H1 (cell line): ENCODE results near the gene RGS5. TPM values are rescaled to one million over a fixed set of nuclear protein-coding genes. Genes with fewer than 3 reads are reported as not detected.

Source experiments
- CTCF ChIA-PET: fragments of 300-600 bp; sonication (Branson Sonifier 250); formaldehyde crosslinking; loops from one replicate; lab custom pipeline; 2021; ENCODE audit not compliant: partially characterized antibody; lab: Charles Lee
- POLR2A ChIA-PET: fragments of 300-600 bp; sonication (Branson Sonifier 250); formaldehyde crosslinking; loops from one replicate; lab custom pipeline; 2021; ENCODE audit warnings: inconsistent platforms; ENCODE audit not compliant: partially characterized antibody; lab: Charles Lee
- DNase-seq, 2 experiments: peaks; one replicate each; pipeline versions ENCODE4 v3.0.0 to v3.0.0-alpha.2; 2010 to 2022; ENCODE audit warnings: low spot score in 2 of 2, low read depth in 1 of 2, mixed read lengths in 1 of 2
- FAIRE-seq: peaks from 2 replicates; lab custom pipeline; 2011; peaks lifted over from hg19 to GRCh38; lab: Jason Lieb, UNC
- H2AFZ ChIP-seq: 2 replicates; pipeline ENCODE4 v1.8.1; 2012; ENCODE audit warnings: low read length, inconsistent platforms
- H2AK5ac ChIP-seq: 2 replicates; pipeline ENCODE4 v1.6.1; 2013; ENCODE audit warnings: low read depth, low read length
- H2BK120ac ChIP-seq: replicated peaks from 2 replicates; pipeline ENCODE3; 2013; ENCODE audit warnings: low read depth, low read length, inconsistent platforms
- H2BK12ac ChIP-seq: 2 replicates; pipeline ENCODE4 v1.6.1; 2013; ENCODE audit warnings: low read depth, low read length
- H2BK15ac ChIP-seq: 2 replicates; pipeline ENCODE4 v1.6.1; 2013; ENCODE audit warnings: low read length
- H2BK20ac ChIP-seq: 2 replicates; pipeline ENCODE4 v1.6.1; 2013; ENCODE audit warnings: low read length
- H2BK5ac ChIP-seq: 2 replicates; pipeline ENCODE4 v1.6.1; 2013; ENCODE audit warnings: low read depth, low read length
- H3K14ac ChIP-seq: 2 replicates; pipeline ENCODE4 v1.6.1; 2013; ENCODE audit warnings: inconsistent platforms; ENCODE audit not compliant: insufficient read length
- H3K18ac ChIP-seq: 2 replicates; pipeline ENCODE4 v1.6.1; 2013; ENCODE audit warnings: low read length; ENCODE audit errors: extremely low read depth
- H3K23ac ChIP-seq: 2 replicates; pipeline ENCODE4 v1.6.1; 2013; ENCODE audit warnings: inconsistent platforms; ENCODE audit not compliant: insufficient read length
- H3K23me2 ChIP-seq: 2 replicates; pipeline ENCODE4 v1.6.1; 2013; ENCODE audit warnings: low read depth, low read length
- H3K27ac ChIP-seq: 2 replicates; pipeline ENCODE4 v1.6.1; 2011; ENCODE audit warnings: low read depth, low read length, inconsistent platforms
- H3K27me3 ChIP-seq, 4 experiments: replicated peaks in 1 of 4; 1 replicate in 1 of 4; 2 replicates in 3 of 4; pipeline versions ENCODE4 v1.6.1 to v1.8.1; 2011 to 2013; ENCODE audit warnings: low read length in 3 of 4, mild to moderate bottlenecking in 3 of 4, inconsistent platforms in 2 of 4, mixed read lengths in 2 of 4, moderate library complexity in 1 of 4; ENCODE audit not compliant: control insufficient read depth in 3 of 4, insufficient read depth in 3 of 4; ENCODE audit errors: extremely low read depth in 1 of 4
- H3K36me3 ChIP-seq, 4 experiments: 2 replicates each; pipeline versions ENCODE4 v1.6.1 to v1.8.1; 2011 to 2013; ENCODE audit warnings: mild to moderate bottlenecking in 4 of 4, low read length in 3 of 4, moderate library complexity in 2 of 4, control low read depth in 1 of 4, inconsistent platforms in 1 of 4; ENCODE audit not compliant: insufficient read depth in 4 of 4, control insufficient read depth in 2 of 4
- H3K4ac ChIP-seq: replicated peaks from 2 replicates; pipeline ENCODE3; 2013; ENCODE audit warnings: low read length, low read depth, mixed read lengths, inconsistent platforms; ENCODE audit not compliant: insufficient read length
- H3K4me1 ChIP-seq, 4 experiments: replicated peaks in 1 of 4; 1 replicate in 1 of 4; 2 replicates in 3 of 4; pipeline versions ENCODE4 v1.6.1 to v1.8.1; 2011 to 2013; ENCODE audit warnings: low read length in 3 of 4, inconsistent platforms in 2 of 4, mixed read lengths in 1 of 4; ENCODE audit not compliant: insufficient read depth in 4 of 4, control insufficient read depth in 3 of 4
- H3K4me2 ChIP-seq, 2 experiments: 2 replicates each; pipeline versions ENCODE4 v1.6.1 to v1.8.1; 2011 to 2013; ENCODE audit warnings: low read depth in 2 of 2, low read length in 2 of 2, control low read depth in 1 of 2, inconsistent platforms in 1 of 2, mild to moderate bottlenecking in 1 of 2; ENCODE audit not compliant: insufficient read depth in 1 of 2
- H3K4me3 ChIP-seq, 4 experiments: fragments of 200-600, 300-600 bp in 1 of 4; sonication (generic), shearing (Covaris generic), sonication (Bioruptor Twin) in 1 of 4; 2 replicates each; pipeline versions ENCODE4 v1.5.1 to v1.8.1; 2011 to 2016; ENCODE audit warnings: low read length in 4 of 4, low read depth in 3 of 4, control low read depth in 2 of 4, inconsistent platforms in 2 of 4, mild to moderate bottlenecking in 2 of 4, mixed read lengths in 1 of 4, moderate library complexity in 1 of 4; ENCODE audit not compliant: insufficient read depth in 2 of 4; ENCODE audit errors: extremely low read depth in 1 of 4
- H3K56ac ChIP-seq: replicated peaks from 2 replicates; pipeline ENCODE3; 2013; ENCODE audit warnings: low read depth, mild to moderate bottlenecking, mixed read lengths, low read length, inconsistent platforms; ENCODE audit not compliant: insufficient read length
- H3K79me1 ChIP-seq: 2 replicates; pipeline ENCODE4 v1.6.1; 2013; ENCODE audit warnings: low read depth, low read length, control low read depth
- H3K79me2 ChIP-seq, 2 experiments: 2 replicates each; pipeline versions ENCODE4 v1.6.1 to v1.8.1; 2012 to 2013; ENCODE audit warnings: low read length in 2 of 2, mild to moderate bottlenecking in 2 of 2, inconsistent platforms in 1 of 2; ENCODE audit not compliant: insufficient read depth in 2 of 2, control insufficient read depth in 1 of 2
- H3K9ac ChIP-seq, 4 experiments: replicated peaks in 1 of 4; 1 replicate in 1 of 4; 2 replicates in 3 of 4; pipeline versions ENCODE4 v1.6.1 to v1.8.1; 2011 to 2013; ENCODE audit warnings: low read depth in 3 of 4, low read length in 3 of 4, control low read depth in 2 of 4, mild to moderate bottlenecking in 2 of 4, moderate library complexity in 2 of 4, inconsistent platforms in 1 of 4; ENCODE audit errors: extremely low read depth in 1 of 4
- H3K9me3 ChIP-seq, 2 experiments: 2 replicates each; pipeline versions ENCODE4 v1.6.1 to v1.8.1; 2012 to 2013; ENCODE audit warnings: mild to moderate bottlenecking in 2 of 2, moderate library complexity in 2 of 2, control low read depth in 1 of 2, inconsistent platforms in 1 of 2, low read depth in 1 of 2, low read length in 1 of 2, mixed read lengths in 1 of 2; ENCODE audit not compliant: insufficient read depth in 2 of 2
- H4K20me1 ChIP-seq, 2 experiments: replicated peaks in 1 of 2; 2 replicates each; pipeline versions ENCODE3 to v1.8.1; 2011 to 2013; ENCODE audit warnings: inconsistent platforms in 2 of 2, low read length in 2 of 2, mild to moderate bottlenecking in 1 of 2; ENCODE audit not compliant: insufficient read depth in 2 of 2, control insufficient read depth in 1 of 2
- H4K5ac ChIP-seq: 2 replicates; pipeline ENCODE4 v1.6.1; 2013; ENCODE audit warnings: low read length, low read depth, mixed read lengths, inconsistent platforms; ENCODE audit not compliant: insufficient read length
- H4K8ac ChIP-seq: 2 replicates; pipeline ENCODE4 v1.8.0; 2013; ENCODE audit warnings: mild to moderate bottlenecking, moderate library complexity, low read length, inconsistent platforms; ENCODE audit not compliant: insufficient read depth; ENCODE audit errors: extremely low read depth
- H4K91ac ChIP-seq: replicated peaks from 2 replicates; pipeline ENCODE3; 2013; ENCODE audit warnings: low read length, mixed read lengths, inconsistent platforms; ENCODE audit not compliant: insufficient read length
- EGR1 ChIP-seq: IDR thresholded peaks from 2 replicates; pipeline ENCODE4 v1.6.1; 2011; ENCODE audit warnings: low read depth, low read length, borderline replicate concordance
- EZH2 ChIP-seq: fragments of 200-600 bp; sonication (generic); IDR thresholded peaks from 2 replicates; pipeline ENCODE4 v1.7.1; 2012; ENCODE audit warnings: low read depth, mild to moderate bottlenecking, moderate library complexity, low read length, inconsistent platforms; ENCODE audit not compliant: severe bottlenecking
- FOSL1 ChIP-seq: IDR thresholded peaks from 2 replicates; pipeline ENCODE4 v1.6.1; 2011; ENCODE audit warnings: mild to moderate bottlenecking, low read depth, low read length, moderate library complexity; ENCODE audit not compliant: insufficient read depth
- GTF2F1 ChIP-seq: IDR thresholded peaks from 2 replicates; pipeline ENCODE4 v1.6.1; 2012; ENCODE audit warnings: low read depth, low read length, improper control_type of control experiment, borderline replicate concordance
- HDAC2 ChIP-seq, 2 experiments: fragments of 300-600 bp in 1 of 2; sonication (generic) in 1 of 2; IDR thresholded peaks; 2 replicates each; pipeline ENCODE4 v1.6.1; 2011 to 2012; ENCODE audit warnings: low read depth in 2 of 2, low read length in 2 of 2, mild to moderate bottlenecking in 2 of 2, moderate library complexity in 2 of 2, borderline replicate concordance in 1 of 2, inconsistent platforms in 1 of 2
- POLR2A ChIP-seq, 2 experiments: IDR thresholded peaks; 1 replicate in 1 of 2; 2 replicates in 1 of 2; pipeline ENCODE4 v1.6.1; 2011; ENCODE audit warnings: low read depth in 2 of 2, low read length in 2 of 2, mild to moderate bottlenecking in 2 of 2; ENCODE audit errors: control extremely low read depth in 1 of 2
- POU5F1 ChIP-seq: IDR thresholded peaks from 2 replicates; pipeline ENCODE4 v1.6.1; 2011; ENCODE audit warnings: low read depth, mild to moderate bottlenecking, low read length, moderate library complexity
- RAD21 ChIP-seq, 2 experiments: IDR thresholded peaks in 1 of 2; conservative IDR thresholded peaks in 1 of 2; 2 replicates each; pipeline ENCODE4 v1.6.1; 2011; ENCODE audit warnings: low read depth in 2 of 2, low read length in 2 of 2, improper control_type of control experiment in 1 of 2, inconsistent platforms in 1 of 2, mild to moderate bottlenecking in 1 of 2, moderate library complexity in 1 of 2
- RFX5 ChIP-seq: IDR thresholded peaks from 2 replicates; pipeline ENCODE4 v1.6.1; 2011; ENCODE audit warnings: low read depth, low read length, improper control_type of control experiment, borderline replicate concordance
- SP2 ChIP-seq: IDR thresholded peaks from 2 replicates; pipeline ENCODE4 v1.6.1; 2012; ENCODE audit warnings: mild to moderate bottlenecking, low read length, inconsistent platforms
- SUZ12 ChIP-seq: fragments of 200-600 bp; sonication (generic); IDR thresholded peaks from 2 replicates; pipeline ENCODE4 v1.6.1; 2012; ENCODE audit warnings: mild to moderate bottlenecking, inconsistent platforms, low read length, moderate library complexity, mixed read lengths
- TAF7 ChIP-seq: optimal IDR thresholded peaks from 2 replicates; pipeline ENCODE3; 2011; ENCODE audit warnings: low read depth, mild to moderate bottlenecking, inconsistent platforms, low read length, moderate library complexity, borderline replicate concordance
- WGBS, 2 experiments: shearing (Covaris generic) in 1 of 2; methylation state at CpG; one replicate each; pipeline versions ENCODE4 v1.1.6 to v1.1.7; 2013 to 2015; ENCODE audit warnings: low lambda C conversion rate in 2 of 2, mixed read lengths in 2 of 2, inconsistent platforms in 1 of 2, low coverage in 1 of 2, missing lambda C conversion rate in 1 of 2; ENCODE audit not compliant: insufficient replicate concordance in 2 of 2, insufficient coverage in 1 of 2, insufficient read length in 1 of 2; ENCODE audit errors: extremely low coverage in 1 of 2, missing lambda C conversion rate in 1 of 2; 5-methylcytosine and 5-hydroxymethylcytosine counted together
- polyA plus RNA-seq, 7 experiments: library from polyadenylated mRNA; depleted of rRNA in 3 of 7; stranded (reverse) in 5 of 7; unstranded in 2 of 7; fragments of >200 nt in 5 of 7; fragments of 200-250 nt in 2 of 7; gene quantifications; 1 replicate in 5 of 7; 2 replicates in 1 of 7; 4 replicates in 1 of 7; pipeline versions ENCODE4 v1.2.1 to v1.2.3, GENCODE V29; 2011 to 2013; ENCODE audit warnings: missing spikeins in 2 of 7, mixed read lengths in 2 of 7
- total RNA-seq: library from RNA; stranded (reverse); fragmentation: NEBNext Ultra II Directional; extraction: Animal tissue kit (Norgen Biotek cat#: 25700); gene quantifications from 2 replicates; pipeline ENCODE4 v1.2.1, GENCODE V29; 2021
- TF ChIP-seq, protein P1 (sequence below): IDR thresholded peaks from 2 replicates; pipeline ENCODE4 v1.6.1; 2011; ENCODE audit warnings: low read depth, mild to moderate bottlenecking, low read length; ENCODE audit not compliant: insufficient read depth

Gene RGS5
- total and polyA plus RNA-seq, 2 of the 8 experiments (the other 6 are each of a cell fraction or from before 2014, with no cell fraction given): 75.5 to 103 TPM

DNA sequence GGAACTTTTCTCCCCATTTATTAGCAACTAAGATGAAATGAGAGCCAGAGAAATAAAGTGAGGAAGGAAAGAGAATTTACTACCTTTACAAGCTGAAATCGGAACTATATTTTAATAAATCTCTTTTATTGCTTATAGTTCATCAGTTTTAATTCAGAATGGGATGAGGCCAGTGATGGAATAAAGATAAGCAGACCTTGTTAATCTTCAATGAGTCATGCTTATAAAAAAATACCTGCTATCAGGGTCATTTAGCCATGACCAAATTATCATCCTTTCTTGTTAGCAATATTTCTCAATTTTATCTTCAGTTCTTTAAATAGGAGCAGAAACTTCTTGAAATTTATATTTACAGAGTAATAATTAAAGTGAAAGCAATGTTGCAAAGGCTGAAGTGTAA is 107.5 kb downstream of the RGS5 start:
- no peak overlapping the region for H2BK5ac ChIP-seq
- H4K8ac ChIP-seq: no peak overlapping the region
- DNase-seq (no peak), FAIRE-seq (no peak)
- ChIA-PET CTCF (interaction anchor here (1.7 kb wide), 1 partner anchor 23 kb away, joined by 7 read pairs; no protein-coding TSS in a partner anchor), POLR2A (no interaction called here)
- H3K23me2 ChIP-seq: no peaks in the 10 kb centered on the region
- no peak overlapping the region for H3K4me2 ChIP-seq
- no peak overlapping the region for H3K9ac ChIP-seq
- H4K20me1 ChIP-seq: no peaks in the 10 kb centered on the region
- no peak overlapping the region for H2BK12ac ChIP-seq
- no peaks in the 10 kb centered on the region; a peak in 1 of 7 replicates for H3K4me1 ChIP-seq
- H2AFZ ChIP-seq: no peak overlapping the region
- no peak overlapping the region for H3K4ac ChIP-seq
- H3K27ac ChIP-seq: no peak overlapping the region
- no peak overlapping the region for H2BK120ac ChIP-seq
- H3K56ac ChIP-seq: no peak overlapping the region
- H4K91ac ChIP-seq: no peak overlapping the region
- no peak overlapping the region for H3K4me3 ChIP-seq
- no peak overlapping the region for H3K23ac ChIP-seq
- 93% methylated on average over 1 of the region's 1 CpG; no CpG with 5 or more reads in 1 of the 2 experiments for WGBS, 2 experiments
- H2BK15ac ChIP-seq: no peak overlapping the region
- no peaks in the 10 kb centered on the region for H3K9me3 ChIP-seq
- H2AK5ac ChIP-seq: no peak overlapping the region
- no peak overlapping the region for H4K5ac ChIP-seq
- H2BK20ac ChIP-seq: no peak overlapping the region
- no peak overlapping the region for H3K14ac ChIP-seq
- no peaks in the 10 kb centered on the region for H3K79me2 ChIP-seq
- H3K36me3 ChIP-seq: no peaks in the 10 kb centered on the region
- no peaks in the 10 kb centered on the region for H3K27me3 ChIP-seq
- H3K18ac ChIP-seq: no peak overlapping the region
- H3K79me1 ChIP-seq: no peaks in the 10 kb centered on the region
- no peak for TF ChIP-seq RFX5
- TF ChIP-seq GTF2F1: no peak
- TF ChIP-seq HDAC2 (IDR thresholded peaks at IDR 0.05; ENCODE audit: borderline replicate concordance in 1 of 2, low read depth in 2 of 2, low read length in 2 of 2): no peak
- TF ChIP-seq POLR2A (IDR thresholded peaks at IDR 0.05; ENCODE audit: control extremely low read depth in 1 of 2, low read depth in 2 of 2, low read length in 2 of 2): no peak
- no peak for TF ChIP-seq TAF7
- TF ChIP-seq POU5F1: no peak
- no peak for TF ChIP-seq RAD21 (IDR thresholded peaks at IDR 0.05 in 1 of 2, conservative IDR thresholded peaks at IDR 0.05 in 1 of 2; ENCODE audit: low read depth in 2 of 2, low read length in 2 of 2)
- no peak for TF ChIP-seq SP2
- TF ChIP-seq, protein P1, sequence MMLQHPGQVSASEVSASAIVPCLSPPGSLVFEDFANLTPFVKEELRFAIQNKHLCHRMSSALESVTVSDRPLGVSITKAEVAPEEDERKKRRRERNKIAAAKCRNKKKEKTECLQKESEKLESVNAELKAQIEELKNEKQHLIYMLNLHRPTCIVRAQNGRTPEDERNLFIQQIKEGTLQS: no peak
- no peak for TF ChIP-seq EGR1
- TF ChIP-seq FOSL1: no peak
- TF ChIP-seq EZH2: no peak
- TF ChIP-seq SUZ12: no peak
